Medulla oblongata (tissue), 1 donor: ENCODE measurements around the gene ARHGAP15.

Experiments used
- DNase-seq: peaks from one replicate; pipeline ENCODE4 v3.0.0-alpha.2; 2015; ENCODE audit errors: extremely low spot score

The ARHGAP15 gene

GRCh38 chr2:143398781-143399180 lies 269.6 kb downstream of the ARHGAP15 start:
- no peak for DNase-seq

GRCh38 chr2:143399631-143400069 lies 270.4 kb downstream of the ARHGAP15 start:
- DNase-seq = no peak

- DNase-seq = no peak
Measured at GRCh38 chr2:143401861-143402260, 272.6 kb downstream of the ARHGAP15 start.

- DNase-seq = no peak
Measured at GRCh38 chr2:143402451-143402850, 273.2 kb downstream of the ARHGAP15 start.

GRCh38 chr2:143410082-143410897 lies 281.1 kb downstream of the ARHGAP15 start:
- DNase-seq = no peak

- no peak for DNase-seq
Measured at GRCh38 chr2:143415571-143415970, 286.4 kb downstream of the ARHGAP15 start.

- no peak for DNase-seq
Measured at GRCh38 chr2:143417428-143417827, 288.2 kb downstream of the ARHGAP15 start.

GRCh38 chr2:143420313-143420712 lies 291.1 kb downstream of the ARHGAP15 start:
- no peak for DNase-seq

- DNase-seq = peak; percentile 19
Measured at GRCh38 chr2:143422681-143423080, 293.5 kb downstream of the ARHGAP15 start.

- DNase-seq = no peak
Measured at GRCh38 chr2:143425896-143426295, 296.7 kb downstream of the ARHGAP15 start.

GRCh38 chr2:143426296-143426695 lies 297.1 kb downstream of the ARHGAP15 start:
- no peak for DNase-seq

- DNase-seq = no peak
Measured at GRCh38 chr2:143428700-143429099, 299.5 kb downstream of the ARHGAP15 start.

GRCh38 chr2:143429932-143430679 lies 300.9 kb downstream of the ARHGAP15 start:
- DNase-seq = no peak

- no peak for DNase-seq
Measured at GRCh38 chr2:143431316-143431715, 302.1 kb downstream of the ARHGAP15 start.

- peak; percentile 10 for DNase-seq
Measured at GRCh38 chr2:143433251-143433650, 304.0 kb downstream of the ARHGAP15 start.

GRCh38 chr2:143433840-143434239 lies 304.6 kb downstream of the ARHGAP15 start:
- no peak for DNase-seq

GRCh38 chr2:143434445-143434844 lies 305.2 kb downstream of the ARHGAP15 start:
- DNase-seq = no peak

- no peak for DNase-seq
Measured at GRCh38 chr2:143435131-143435530, 305.9 kb downstream of the ARHGAP15 start.

- DNase-seq = no peak
Measured at GRCh38 chr2:143436951-143437350, 307.7 kb downstream of the ARHGAP15 start.

GRCh38 chr2:143440411-143441012 lies 311.3 kb downstream of the ARHGAP15 start:
- DNase-seq = no peak

GRCh38 chr2:143442193-143442592 lies 313.0 kb downstream of the ARHGAP15 start:
- DNase-seq = no peak

- DNase-seq = no peak
Measured at GRCh38 chr2:143451642-143452281, 322.5 kb downstream of the ARHGAP15 start.
